Measurements from ENCODE around the gene FBXO42. TPM values are rescaled to one million over a fixed set of nuclear protein-coding genes. Genes with fewer than 3 reads are reported as not detected.

FBXO42 gene
- total RNA-seq, 1 donor from 2014 or later: 11.9 TPM

DNA sequence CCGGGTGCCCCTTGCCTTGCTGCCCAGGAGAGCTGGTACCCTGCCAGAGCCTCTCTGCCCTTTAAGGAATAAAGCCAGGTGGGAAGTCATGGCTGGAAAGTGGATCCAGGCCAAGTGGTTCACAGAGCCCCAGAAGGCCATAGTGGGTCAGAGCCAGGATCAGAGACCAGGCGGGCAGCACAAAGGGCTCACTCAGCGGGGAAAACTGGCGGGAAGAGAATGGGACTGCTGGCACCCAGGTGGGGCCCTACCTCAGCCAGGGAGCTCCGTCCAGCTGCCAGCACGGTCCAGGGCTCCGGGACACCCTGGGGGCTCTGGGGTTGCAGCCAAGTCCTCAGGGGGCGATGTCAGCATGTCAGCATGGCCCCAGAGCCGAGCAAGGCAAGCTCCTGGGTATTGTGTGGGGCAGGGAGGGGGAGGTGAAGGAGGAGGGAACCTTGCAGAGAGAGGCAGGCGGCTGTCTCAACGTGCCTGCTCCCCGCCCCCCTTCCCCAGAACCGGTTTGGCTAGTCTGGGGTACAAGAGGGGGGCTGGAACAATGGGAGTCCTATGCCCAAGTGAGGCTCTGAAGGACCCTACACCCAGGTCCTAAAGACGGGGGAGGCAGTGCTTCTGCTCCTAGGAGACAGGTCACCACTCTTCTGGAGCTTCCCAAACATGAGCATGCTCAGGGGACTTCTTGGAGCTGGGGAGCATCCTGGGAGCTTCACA lies 139.9 kb downstream of the FBXO42 start, which contains the start of gene ARHGEF19:
TSS of gene ARHGEF19 (minus strand) at position 402 of the 711 bp plus-strand sequence. CDS start 3,598 bp downstream, outside the sequence.
- Histone ChIP-seq H3K4me3 (ENCODE audit: low read depth, low read length) (no peak within 1 kb of the TSS), H3K36me3 (ENCODE audit: control insufficient read depth, insufficient read depth, low read length) (no peaks in the 10 kb centered on the region), H3K27me3 (ENCODE audit: control insufficient read depth, insufficient read depth, low read length) (no peaks in the 10 kb centered on the region)
- TF ChIP-seq, protein P1, sequence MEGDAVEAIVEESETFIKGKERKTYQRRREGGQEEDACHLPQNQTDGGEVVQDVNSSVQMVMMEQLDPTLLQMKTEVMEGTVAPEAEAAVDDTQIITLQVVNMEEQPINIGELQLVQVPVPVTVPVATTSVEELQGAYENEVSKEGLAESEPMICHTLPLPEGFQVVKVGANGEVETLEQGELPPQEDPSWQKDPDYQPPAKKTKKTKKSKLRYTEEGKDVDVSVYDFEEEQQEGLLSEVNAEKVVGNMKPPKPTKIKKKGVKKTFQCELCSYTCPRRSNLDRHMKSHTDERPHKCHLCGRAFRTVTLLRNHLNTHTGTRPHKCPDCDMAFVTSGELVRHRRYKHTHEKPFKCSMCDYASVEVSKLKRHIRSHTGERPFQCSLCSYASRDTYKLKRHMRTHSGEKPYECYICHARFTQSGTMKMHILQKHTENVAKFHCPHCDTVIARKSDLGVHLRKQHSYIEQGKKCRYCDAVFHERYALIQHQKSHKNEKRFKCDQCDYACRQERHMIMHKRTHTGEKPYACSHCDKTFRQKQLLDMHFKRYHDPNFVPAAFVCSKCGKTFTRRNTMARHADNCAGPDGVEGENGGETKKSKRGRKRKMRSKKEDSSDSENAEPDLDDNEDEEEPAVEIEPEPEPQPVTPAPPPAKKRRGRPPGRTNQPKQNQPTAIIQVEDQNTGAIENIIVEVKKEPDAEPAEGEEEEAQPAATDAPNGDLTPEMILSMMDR (IDR thresholded peaks at IDR 0.05; ENCODE audit: insufficient read depth, low read length, poor library complexity, severe bottlenecking): no peak
- DNase-seq (ENCODE audit: low read depth): no peak

DNA sequence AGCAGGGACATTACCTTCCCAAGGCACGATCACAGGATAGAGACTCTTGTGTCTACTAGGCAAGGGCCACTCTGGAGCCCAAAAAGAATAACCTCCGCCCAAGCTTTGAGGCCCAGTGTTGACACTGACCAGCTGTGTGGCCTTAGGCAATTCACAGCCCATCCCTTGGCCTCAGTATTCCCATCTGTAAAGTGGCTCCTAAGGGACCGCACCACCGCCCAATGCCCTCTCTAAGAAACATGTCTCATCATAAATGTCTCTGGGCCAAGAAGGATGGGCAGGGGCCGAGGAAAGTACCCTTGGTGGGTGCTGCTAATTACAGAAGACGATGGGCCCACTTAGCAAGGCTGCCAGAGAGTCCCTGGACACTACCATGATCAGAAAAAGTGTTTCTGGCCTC lies 140.5 kb downstream of the FBXO42 start:
- TF ChIP-seq, protein P1 (IDR thresholded peaks at IDR 0.05; ENCODE audit: insufficient read depth, low read length, poor library complexity, severe bottlenecking): no peak
- Histone ChIP-seq H3K4me3 (ENCODE audit: low read depth, low read length) (no peak overlapping the region), H3K27me3 (ENCODE audit: control insufficient read depth, insufficient read depth, low read length) (no peaks in the 10 kb centered on the region), H3K36me3 (ENCODE audit: control insufficient read depth, insufficient read depth, low read length) (no peaks in the 10 kb centered on the region)
- DNase-seq (ENCODE audit: low read depth): no peak

DNA sequence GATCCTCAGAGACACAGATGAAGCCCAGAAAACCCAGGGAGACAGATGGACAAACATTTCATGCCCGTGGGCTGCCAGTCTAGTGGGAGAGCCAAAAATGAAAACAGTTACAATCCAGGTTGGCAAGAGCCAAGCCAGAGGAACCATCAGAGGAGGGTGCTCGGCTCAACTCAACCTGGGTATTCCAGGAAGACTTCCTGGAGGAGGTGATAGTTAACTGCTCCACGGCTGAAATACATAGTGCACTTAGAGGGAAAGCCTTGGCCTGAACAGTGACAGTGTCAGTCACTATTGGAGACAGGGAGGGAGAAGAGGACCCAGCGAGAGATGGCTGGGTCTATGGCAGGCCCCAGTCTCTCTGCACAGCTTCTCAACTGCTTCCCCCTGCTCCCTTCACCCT lies 141.7 kb downstream of the FBXO42 start:
- H3K4me3 ChIP-seq (ENCODE audit: low read depth, low read length): no peak overlapping the region
- H3K36me3 ChIP-seq (ENCODE audit: control insufficient read depth, insufficient read depth, low read length): no peaks in the 10 kb centered on the region
- H3K27me3 ChIP-seq (ENCODE audit: control insufficient read depth, insufficient read depth, low read length): no peaks in the 10 kb centered on the region
- DNase-seq (ENCODE audit: low read depth): no peak
- TF ChIP-seq, protein P1 (IDR thresholded peaks at IDR 0.05; ENCODE audit: insufficient read depth, low read length, poor library complexity, severe bottlenecking): no peak

DNA sequence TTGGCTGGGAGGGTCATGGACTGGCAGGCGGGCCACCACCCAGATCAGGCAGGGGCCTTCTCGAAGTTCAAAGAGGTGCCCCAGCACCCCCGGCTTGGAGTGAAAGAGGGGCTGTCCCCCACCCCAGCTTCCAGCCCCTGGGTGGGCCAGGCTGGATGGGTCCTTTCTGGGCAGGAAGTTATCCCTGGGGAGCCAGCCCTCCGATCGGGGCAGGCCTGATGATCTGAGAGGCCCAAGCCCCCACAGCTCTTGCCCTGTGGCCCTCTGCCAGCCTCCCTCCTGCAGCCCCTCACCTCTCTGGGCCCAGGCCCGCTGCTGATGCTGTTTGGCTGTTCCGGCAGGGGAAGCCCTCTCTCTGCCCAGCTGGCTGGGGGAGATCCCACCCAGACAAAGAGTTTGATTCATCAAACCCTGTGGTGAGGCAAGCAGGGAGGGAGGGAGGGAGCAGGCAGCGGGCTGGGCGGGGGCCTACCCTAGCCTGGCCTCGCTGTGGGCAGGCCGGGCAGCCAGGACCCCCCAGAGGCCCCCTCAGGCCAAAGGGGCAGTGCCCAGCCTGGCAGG lies 142.4 kb downstream of the FBXO42 start:
- no peak for DNase-seq (ENCODE audit: low read depth)
- H3K27me3 ChIP-seq (ENCODE audit: control insufficient read depth, insufficient read depth, low read length): no peaks in the 10 kb centered on the region
- H3K36me3 ChIP-seq (ENCODE audit: control insufficient read depth, insufficient read depth, low read length): no peaks in the 10 kb centered on the region
- no peak overlapping the region for H3K4me3 ChIP-seq (ENCODE audit: low read depth, low read length)
- TF ChIP-seq, protein P1 (IDR thresholded peaks at IDR 0.05; ENCODE audit: insufficient read depth, low read length, poor library complexity, severe bottlenecking): no peak

DNA sequence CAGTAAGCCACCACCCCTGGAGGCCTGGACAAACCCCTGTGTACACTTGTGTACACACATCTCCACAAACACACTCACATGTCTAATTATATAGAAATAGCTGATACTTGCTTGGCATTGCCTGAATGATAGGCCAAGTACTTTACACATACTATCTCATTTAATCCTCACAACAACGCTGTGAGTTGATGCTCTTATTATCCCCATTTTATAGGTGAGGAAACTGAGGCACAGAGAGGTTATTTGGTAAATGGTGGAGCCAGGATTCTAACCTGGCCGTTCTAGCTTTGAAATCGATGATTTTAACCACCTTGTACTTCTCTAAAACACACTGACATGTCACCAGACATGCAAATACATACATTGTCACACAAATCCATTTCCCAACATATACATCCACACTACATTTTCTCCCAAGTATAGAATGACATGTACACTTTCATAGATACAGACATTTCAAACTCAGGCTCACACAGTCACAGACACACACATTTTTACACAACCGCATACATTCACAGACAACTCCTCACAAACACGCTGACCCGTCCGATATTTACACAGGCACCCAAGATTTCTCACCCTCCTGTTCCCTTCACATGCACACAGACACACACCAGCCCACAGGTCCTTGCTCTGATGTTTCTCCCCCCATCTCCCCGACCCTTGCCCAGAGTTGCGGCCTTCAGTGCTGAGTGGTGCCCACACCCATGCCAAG lies 143.0 kb downstream of the FBXO42 start:
- no peak overlapping the region for H3K4me3 ChIP-seq (ENCODE audit: low read depth, low read length)
- TF ChIP-seq, protein P1 (IDR thresholded peaks at IDR 0.05; ENCODE audit: insufficient read depth, low read length, poor library complexity, severe bottlenecking): no peak

More for the DNA sequence above, 143.0 kb downstream of the FBXO42 start:
- no peaks in the 10 kb centered on the region for H3K36me3 ChIP-seq (ENCODE audit: control insufficient read depth, insufficient read depth, low read length)
- no peak for DNase-seq (ENCODE audit: low read depth)
- H3K27me3 ChIP-seq (ENCODE audit: control insufficient read depth, insufficient read depth, low read length): no peaks in the 10 kb centered on the region

Data from kidney epithelial cell (primary cell).